ENCODE measurements around the gene GOLPH3L.
A peak's percentile ranks its signal among the peaks of the same experiment; 100 is the strongest.
"Not testable (repeated sequence)": the region's sequence is repeated elsewhere in the genome, so short reads cannot be mapped to it uniquely, and the experiment has no call there.

GOLPH3L gene

GRCh38 chr1:150696995-150697927 is at the start of gene GOLPH3L:
GOLPH3L (minus strand) TSS chr1:150697154; CDS start chr1:150694838, 2,316 bp downstream.
- peak; percentile 78 for DNase-seq (ENCODE audit: low read depth)

DNA sequence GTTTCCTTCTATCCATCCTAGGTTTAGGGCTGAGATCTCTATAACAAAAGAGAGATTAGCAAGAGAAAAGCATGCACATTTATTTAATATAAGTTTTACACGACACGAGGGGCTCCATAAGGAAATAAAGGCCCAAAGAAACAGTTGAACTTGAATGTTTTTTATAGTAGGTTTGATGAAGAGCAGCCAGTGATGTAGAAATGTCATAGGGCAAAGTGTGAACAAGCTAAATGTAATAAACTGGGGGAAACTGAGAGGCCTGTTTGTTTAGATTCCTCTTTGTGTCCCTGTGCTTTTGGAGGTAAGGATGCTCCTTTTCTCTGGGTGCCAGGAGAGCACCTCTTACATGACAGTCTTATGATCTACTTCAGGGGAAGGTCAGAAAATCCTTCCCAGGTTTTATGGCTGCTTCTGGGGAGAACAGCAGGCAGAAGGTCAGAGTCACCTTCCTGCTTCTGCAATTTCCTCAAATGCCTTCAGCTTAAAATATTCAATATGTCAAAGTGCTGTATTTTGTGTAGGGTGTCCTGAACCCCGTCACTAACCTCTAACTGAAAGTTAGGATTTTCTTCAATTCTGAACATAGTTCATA is 33.3 kb upstream of the GOLPH3L start:
- DNase-seq (ENCODE audit: low read depth), result no peak

DNA sequence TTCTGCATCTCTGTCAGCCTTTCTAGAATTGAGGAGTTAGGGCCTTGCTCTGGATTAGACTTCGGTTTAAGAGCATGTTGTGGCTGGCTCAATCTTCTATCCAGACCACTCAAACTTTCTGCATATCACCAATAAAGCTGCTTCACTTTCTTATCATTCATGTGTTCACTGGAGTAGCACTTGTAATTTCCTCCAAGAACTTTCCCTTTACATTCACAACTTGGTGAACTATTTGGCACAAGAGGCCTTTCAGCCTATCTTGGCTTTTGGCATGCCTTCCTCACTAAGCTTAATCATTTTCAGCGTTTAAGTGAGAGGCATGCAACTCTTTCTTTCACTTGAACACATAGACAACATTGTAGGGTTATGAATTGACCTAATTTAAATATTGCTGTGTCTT is 27.4 kb upstream of the GOLPH3L start:
- no peak for DNase-seq (ENCODE audit: low read depth)

GRCh38 chr1:150720703-150721102 is 23.7 kb upstream of the GOLPH3L start, which contains the start of gene HORMAD1:
HORMAD1 (minus strand) TSS chr1:150720895; CDS start chr1:150719505, 1,390 bp downstream.
- no peak for DNase-seq (ENCODE audit: low read depth)

DNA sequence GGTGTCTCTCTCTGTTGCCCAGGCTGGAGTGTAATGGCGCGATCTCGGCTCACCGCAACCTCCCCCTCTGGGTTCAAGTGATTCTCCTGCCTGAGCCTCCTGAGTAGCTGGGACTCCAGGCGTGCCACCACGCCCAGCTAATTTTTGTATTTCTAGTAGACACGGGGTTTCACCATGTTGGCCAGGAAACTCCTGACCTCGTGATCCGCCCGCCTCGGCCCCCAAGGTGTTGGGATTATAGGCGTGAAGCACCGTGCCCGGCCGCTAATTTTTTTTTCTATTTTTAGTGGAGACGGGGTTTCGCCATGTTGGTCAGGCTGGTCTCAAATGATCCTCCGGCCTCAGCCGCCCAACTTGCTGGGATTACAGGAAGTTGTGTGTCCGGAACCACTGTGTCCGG is 23.1 kb upstream of the GOLPH3L start:
- DNase-seq (ENCODE audit: low read depth), result no peak

- no peak for DNase-seq (ENCODE audit: low read depth)
Measured at GRCh38 chr1:150718225-150718891, 21.4 kb upstream of the GOLPH3L start.

GRCh38 chr1:150709031-150709430 is 12.1 kb upstream of the GOLPH3L start:
- not testable (repeated sequence) for DNase-seq (ENCODE audit: low read depth)

DNA sequence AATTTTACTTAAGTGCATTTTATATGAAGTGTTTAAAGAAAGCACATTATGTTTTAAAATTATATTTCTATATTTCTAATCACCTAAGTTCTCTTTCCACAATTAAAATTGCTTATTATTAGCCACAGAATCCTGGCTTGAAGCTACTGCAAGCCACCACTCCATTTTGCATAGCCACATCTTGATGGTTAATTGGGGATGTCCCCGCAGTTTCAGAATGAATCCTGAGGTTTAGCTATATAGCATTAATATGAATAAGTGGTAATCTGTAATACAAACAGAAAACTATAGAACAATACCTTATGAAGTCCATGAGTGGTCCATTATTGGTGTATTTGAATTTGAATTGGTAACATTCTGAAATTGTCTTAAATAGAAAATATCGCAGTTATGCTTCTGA is 11.6 kb upstream of the GOLPH3L start:
- no peak for DNase-seq (ENCODE audit: low read depth)

DNA sequence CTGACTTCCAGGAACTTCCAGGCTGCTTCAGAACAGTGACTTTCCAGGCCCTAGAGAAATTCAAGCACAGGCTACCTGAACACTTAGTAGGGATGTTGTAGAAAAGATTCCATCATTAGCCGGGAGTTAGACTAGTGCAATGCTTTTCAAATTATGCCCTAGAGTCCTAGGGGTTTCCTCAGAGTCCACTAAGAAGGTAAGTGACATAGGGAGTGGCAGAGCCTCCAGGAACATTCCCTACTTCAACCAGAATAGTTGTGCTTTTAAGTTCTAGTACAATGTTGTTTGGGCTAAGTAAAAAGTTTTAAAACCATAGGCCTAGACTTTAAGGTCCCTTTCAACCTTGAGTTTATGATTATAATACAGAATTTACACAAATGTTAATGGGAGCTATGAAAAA is 9.1 kb upstream of the GOLPH3L start:
- no peak for DNase-seq (ENCODE audit: low read depth)

- DNase-seq (ENCODE audit: low read depth), result no peak
Measured at GRCh38 chr1:150703427-150703826, 6.5 kb upstream of the GOLPH3L start.

GRCh38 chr1:150696590-150696989 is 364 bp downstream of the GOLPH3L start:
- no peak for DNase-seq (ENCODE audit: low read depth)

GRCh38 chr1:150696162-150696561 is 792 bp downstream of the GOLPH3L start:
- no peak for DNase-seq (ENCODE audit: low read depth)

- no peak for DNase-seq (ENCODE audit: low read depth)
Measured at GRCh38 chr1:150695561-150695960, 1.4 kb downstream of the GOLPH3L start.

DNA sequence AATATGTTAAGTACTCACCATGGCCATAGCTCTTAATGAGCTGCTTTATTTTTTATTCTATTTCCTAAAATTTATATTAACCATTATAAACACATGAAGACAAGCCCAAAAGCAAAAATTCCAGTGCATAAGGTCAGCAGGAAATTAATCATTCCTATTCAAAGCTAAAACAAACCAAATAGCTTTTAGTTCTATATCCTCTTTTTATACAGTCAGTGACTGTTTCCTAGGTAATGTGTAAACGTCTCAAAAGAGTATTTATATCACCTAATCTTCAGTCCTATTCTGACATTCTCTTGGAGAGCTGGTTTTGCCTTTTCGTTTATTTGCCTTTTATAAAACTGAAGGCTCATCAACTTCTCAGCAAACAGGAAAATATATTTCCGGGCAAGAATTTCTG is 4.2 kb downstream of the GOLPH3L start:
- DNase-seq (ENCODE audit: low read depth), result no peak

DNA sequence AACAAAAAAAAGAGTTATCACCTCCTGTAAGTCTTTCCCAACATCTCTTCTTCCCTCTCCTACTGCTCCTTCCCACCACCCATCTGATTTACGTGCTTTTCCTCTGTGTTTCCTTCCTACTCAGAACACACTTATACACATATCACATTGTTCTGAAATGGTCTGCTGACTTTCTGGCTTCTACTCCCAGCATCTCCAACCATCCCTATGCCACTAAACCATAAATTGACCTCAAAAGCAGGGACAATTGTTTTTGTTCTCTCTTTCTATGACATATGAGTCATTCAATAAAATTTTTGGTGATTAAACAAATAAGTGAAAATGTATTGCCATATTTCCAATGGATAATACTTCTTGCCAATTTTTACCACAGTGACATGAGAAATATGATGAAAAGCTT is 8.2 kb downstream of the GOLPH3L start:
- DNase-seq (ENCODE audit: low read depth), result no peak

GRCh38 chr1:150686275-150686674 is 10.7 kb downstream of the GOLPH3L start:
- DNase-seq (ENCODE audit: low read depth), result no peak

DNA sequence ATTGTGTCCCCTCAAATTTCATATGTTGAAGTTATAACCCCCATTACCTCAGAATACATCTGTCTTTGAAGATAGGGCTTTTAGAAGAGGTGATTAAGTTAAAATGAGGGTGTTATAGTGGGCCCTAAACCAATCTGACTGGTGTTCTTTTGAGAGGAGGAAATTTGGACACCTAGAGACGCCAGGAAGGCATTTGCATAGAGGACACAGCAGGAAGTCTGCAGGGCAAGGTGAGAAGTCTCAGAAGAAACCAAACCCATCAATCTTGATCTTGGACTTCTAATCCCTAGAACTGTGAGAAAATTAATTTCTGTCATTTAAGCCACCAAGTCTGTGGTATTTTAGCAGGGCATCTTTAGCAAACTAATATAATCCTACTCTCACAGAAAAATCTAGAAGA is 13.0 kb downstream of the GOLPH3L start:
- DNase-seq (ENCODE audit: low read depth), result no peak

DNA sequence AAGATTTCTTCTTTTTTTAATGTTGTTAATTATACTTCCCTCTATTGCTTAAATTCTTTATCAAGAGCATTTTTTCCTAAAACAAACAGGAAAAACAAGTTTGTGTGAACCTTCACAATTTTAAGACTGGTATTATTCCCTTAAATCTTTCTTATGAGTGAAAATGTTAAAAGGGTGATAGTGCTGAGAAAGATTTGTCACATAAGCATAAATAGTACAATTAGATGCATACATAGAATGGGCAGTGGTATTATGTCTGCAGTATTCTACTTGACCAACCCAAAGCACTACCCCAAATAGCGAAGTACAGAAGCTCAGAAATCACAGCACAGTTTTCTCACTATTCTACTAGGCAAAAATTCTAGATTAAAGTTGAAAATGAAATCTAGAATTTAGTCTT is 18.0 kb downstream of the GOLPH3L start:
- no peak for DNase-seq (ENCODE audit: low read depth)

GRCh38 chr1:150674881-150675280 is 22.1 kb downstream of the GOLPH3L start:
- no peak for DNase-seq (ENCODE audit: low read depth)

DNA sequence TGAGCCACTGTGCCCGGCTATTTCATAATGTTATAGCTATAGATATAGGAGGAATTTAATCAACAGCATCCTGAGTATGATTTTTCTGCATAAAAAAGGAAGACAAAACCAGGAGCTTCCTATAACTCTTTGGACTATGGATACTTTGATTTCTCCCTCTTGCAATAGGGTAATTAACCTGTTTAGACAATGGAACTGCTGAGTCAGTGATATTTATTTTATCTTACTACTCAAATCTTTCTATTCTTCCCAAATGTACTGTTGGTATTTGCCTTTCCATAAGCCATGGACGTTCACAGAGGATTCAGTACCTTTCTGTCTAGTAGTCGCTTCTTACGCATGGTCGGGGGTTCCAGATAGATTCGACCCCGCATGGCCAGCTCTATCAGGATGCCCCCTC is 33.6 kb downstream of the GOLPH3L start:
- DNase-seq (ENCODE audit: low read depth), result no peak

- DNase-seq (ENCODE audit: low read depth), result no peak
Measured at GRCh38 chr1:150662811-150663210, 34.1 kb downstream of the GOLPH3L start.

DNA sequence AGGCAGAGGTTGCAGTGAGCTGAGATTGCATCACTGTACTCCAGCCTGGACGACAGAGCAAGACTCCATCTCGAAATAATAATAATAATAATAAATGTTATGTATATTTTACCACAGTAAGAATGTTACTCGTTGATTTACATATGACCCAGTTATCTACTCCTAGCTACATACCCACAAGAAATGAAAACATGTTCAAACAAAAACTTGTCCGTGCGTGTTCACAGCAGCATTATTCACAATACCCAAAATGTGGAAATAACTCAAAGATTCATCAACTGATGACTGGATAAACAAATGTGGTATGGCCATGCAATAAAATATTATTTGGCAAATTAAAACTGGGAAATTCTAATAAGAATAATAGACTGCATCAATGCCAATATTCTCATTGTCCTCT is 35.8 kb downstream of the GOLPH3L start:
- no peak for DNase-seq (ENCODE audit: low read depth)

GRCh38 chr1:150660584-150660983 is 36.4 kb downstream of the GOLPH3L start:
- DNase-seq (ENCODE audit: low read depth), result no peak

Measured in stimulated activated CD8-positive, alpha-beta memory T cell treated with anti-CD3 and anti-CD28 coated beads, Interleukin-4, amount 100 ng/mL, for 24 hours (primary cell).